Activated naive CD4-positive, alpha-beta T cell treated with anti-CD3 and anti-CD28 coated beads, Interleukin-2, amount 10 ng/mL, durations not matched to agents 7 days and 5 days (primary cell): ENCODE measurements around the gene SLC25A12.
"Not testable (repeated sequence)": the region's sequence is repeated elsewhere in the genome, so short reads cannot be mapped to it uniquely, and the experiment has no call there.

ENCODE experiments used
- CTCF ChIA-PET: fragments of 350-600 bp; sonication (Branson Sonifier 250); formaldehyde crosslinking; loops from one replicate; lab custom pipeline; 2021; ENCODE audit warnings: antibody characterized with exemption; lab: Charles Lee
- DNase-seq: peaks from one replicate; pipeline ENCODE4 v3.0.0-alpha.2; 2020
- H3K27ac Mint-ChIP-seq: one replicate; pipeline ENCODE4 v1.8.0; 2021; ENCODE audit warnings: mild to moderate bottlenecking, moderate library complexity, mixed read lengths
- H3K27me3 Mint-ChIP-seq: one replicate; pipeline ENCODE4 v1.8.0; 2021; ENCODE audit warnings: mild to moderate bottlenecking, mixed read lengths
- H3K36me3 Mint-ChIP-seq: one replicate; pipeline ENCODE4 v1.8.0; 2021; ENCODE audit warnings: mixed read lengths
- H3K4me1 Mint-ChIP-seq: one replicate; pipeline ENCODE4 v1.8.0; 2021; ENCODE audit warnings: mixed read lengths
- H3K4me3 Mint-ChIP-seq: one replicate; pipeline ENCODE4 v1.8.0; 2021; ENCODE audit warnings: mild to moderate bottlenecking, moderate library complexity, mixed read lengths
- H3K9me3 Mint-ChIP-seq: one replicate; pipeline ENCODE4 v1.8.0; 2021; ENCODE audit warnings: mixed read lengths

Gene SLC25A12

GRCh38 chr2:171778515-171778914, 115.5 kb downstream of the SLC25A12 start:
- no peak for DNase-seq
- Mint-ChIP-seq H3K4me3 (no peak overlapping the region), H3K27ac (no peak overlapping the region), H3K9me3 (peaks cover 7% of the 10 kb centered on the region), H3K36me3 (peaks cover 17% of the 10 kb centered on the region), H3K4me1 (no peaks in the 10 kb centered on the region), H3K27me3 (no peaks in the 10 kb centered on the region)
- CTCF ChIA-PET, result interaction anchor here (0.7 kb wide), 1 partner anchor 47 kb away, joined by 6 read pairs; no protein-coding TSS in a partner anchor

DNA sequence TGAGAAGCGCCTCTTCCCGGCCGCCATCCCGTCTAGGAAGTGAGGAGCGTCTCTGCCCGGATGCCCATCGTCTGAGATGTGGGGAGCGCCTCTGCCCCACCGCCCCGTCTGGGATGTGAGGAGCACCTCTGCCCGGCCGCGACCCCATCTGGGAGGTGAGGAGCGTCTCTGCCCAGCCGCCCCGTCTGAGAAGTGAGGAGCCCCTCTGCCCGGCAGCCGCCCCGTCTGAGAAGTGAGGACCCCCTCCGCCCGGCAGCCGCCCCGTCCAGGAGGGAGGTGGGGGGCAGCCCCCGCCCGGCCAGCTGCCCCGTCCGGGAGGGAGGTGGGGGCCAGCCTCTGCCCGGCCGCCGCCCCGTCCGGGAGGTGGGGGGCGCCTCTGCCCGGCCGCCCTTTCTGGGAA, 119.5 kb downstream of the SLC25A12 start:
- Mint-ChIP-seq H3K36me3 (peaks cover 17% of the 10 kb centered on the region), H3K9me3 (peaks cover 16% of the 10 kb centered on the region)
- CTCF ChIA-PET, H3K4me3 Mint-ChIP-seq, DNase-seq, H3K4me1 Mint-ChIP-seq, H3K27me3 Mint-ChIP-seq, H3K27ac Mint-ChIP-seq: not testable (repeated sequence)

GRCh38 chr2:171772373-171772772, 121.7 kb downstream of the SLC25A12 start:
- H3K27ac Mint-ChIP-seq, result no peak overlapping the region
- no peak overlapping the region for H3K4me3 Mint-ChIP-seq
- peaks cover 14% of the 10 kb centered on the region for H3K36me3 Mint-ChIP-seq
- no peaks in the 10 kb centered on the region for H3K4me1 Mint-ChIP-seq
- peaks cover 14% of the 10 kb centered on the region for H3K9me3 Mint-ChIP-seq
- DNase-seq, result no peak
- CTCF ChIA-PET, result no interaction called here
- no peaks in the 10 kb centered on the region for H3K27me3 Mint-ChIP-seq

DNA sequence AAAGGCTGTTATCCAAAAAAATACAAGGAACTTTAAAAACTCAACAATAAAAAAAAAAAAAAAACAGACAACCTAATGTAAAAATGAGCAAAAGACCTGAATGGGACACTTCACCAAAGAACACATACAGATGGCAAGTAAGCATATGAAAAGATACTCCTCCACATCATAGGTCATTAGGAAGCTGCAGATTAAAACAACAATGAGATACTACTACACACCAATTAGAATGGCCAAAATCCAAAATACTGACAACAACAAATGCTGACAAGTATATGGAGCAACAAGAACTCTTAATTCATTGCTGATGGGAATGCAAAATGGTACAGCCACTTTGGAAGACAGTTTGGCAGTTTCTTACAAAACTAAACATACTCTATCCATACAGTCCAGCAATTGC, 122.6 kb downstream of the SLC25A12 start:
- Mint-ChIP-seq H3K27ac (no peak overlapping the region), H3K27me3 (no peaks in the 10 kb centered on the region), H3K36me3 (peaks cover 13% of the 10 kb centered on the region), H3K4me1 (no peaks in the 10 kb centered on the region), H3K4me3 (no peak overlapping the region), H3K9me3 (peaks cover 14% of the 10 kb centered on the region)
- CTCF ChIA-PET, result no interaction called here
- no peak for DNase-seq

GRCh38 chr2:171763602-171764001, 130.4 kb downstream of the SLC25A12 start:
- H3K9me3 Mint-ChIP-seq, result no peaks in the 10 kb centered on the region
- H3K4me3 Mint-ChIP-seq, result no peak overlapping the region
- no peaks in the 10 kb centered on the region for H3K27me3 Mint-ChIP-seq
- no peaks in the 10 kb centered on the region for H3K4me1 Mint-ChIP-seq
- CTCF ChIA-PET, result no interaction called here
- DNase-seq, result no peak
- no peak overlapping the region for H3K27ac Mint-ChIP-seq
- peaks cover 34% of the 10 kb centered on the region for H3K36me3 Mint-ChIP-seq

DNA sequence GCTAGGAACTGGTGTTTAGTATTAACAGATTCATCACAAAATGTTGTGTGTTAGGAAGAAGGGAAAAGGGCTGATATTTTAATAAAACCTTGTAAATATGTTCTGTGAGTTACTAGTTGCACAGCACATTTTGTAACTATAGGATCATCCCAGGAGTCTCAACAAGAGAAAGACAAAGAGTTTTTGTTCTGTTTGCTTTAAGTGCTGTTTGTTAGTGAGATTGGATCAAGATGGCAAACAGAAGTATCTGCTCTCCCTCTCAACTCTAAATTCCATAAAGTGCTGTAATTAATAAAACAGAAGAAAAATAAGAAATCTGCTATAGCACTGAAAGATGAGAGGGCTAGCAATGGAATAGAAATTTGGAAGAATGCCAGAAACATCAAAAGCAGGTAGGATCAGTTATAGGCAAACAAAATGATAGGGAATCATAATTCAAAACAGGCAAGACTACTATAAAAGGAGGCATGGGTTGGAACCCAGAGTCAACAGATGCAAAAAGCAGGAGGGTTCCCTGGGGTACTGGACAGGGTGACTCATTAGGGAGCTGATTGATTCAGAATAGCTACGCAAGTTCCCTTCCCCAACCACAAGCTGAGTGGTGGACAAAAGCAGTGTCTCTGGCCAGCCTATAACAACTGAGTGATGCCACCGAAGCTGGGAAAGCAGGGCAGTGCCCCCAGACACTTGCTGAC, 131.0 kb downstream of the SLC25A12 start:
- H3K27me3 Mint-ChIP-seq, result no peaks in the 10 kb centered on the region
- no peak overlapping the region for H3K27ac Mint-ChIP-seq
- peaks cover 39% of the 10 kb centered on the region for H3K36me3 Mint-ChIP-seq
- DNase-seq, result no peak
- H3K4me1 Mint-ChIP-seq, result no peaks in the 10 kb centered on the region
- H3K4me3 Mint-ChIP-seq, result no peak overlapping the region
- CTCF ChIA-PET, result no interaction called here
- H3K9me3 Mint-ChIP-seq, result no peaks in the 10 kb centered on the region

GRCh38 chr2:171761176-171761575, 132.9 kb downstream of the SLC25A12 start:
- H3K36me3 Mint-ChIP-seq, result peaks cover 53% of the 10 kb centered on the region
- H3K27ac Mint-ChIP-seq, CTCF ChIA-PET, H3K9me3 Mint-ChIP-seq, H3K4me1 Mint-ChIP-seq, H3K27me3 Mint-ChIP-seq, H3K4me3 Mint-ChIP-seq, DNase-seq: not testable (repeated sequence)

- H3K9me3 Mint-ChIP-seq, H3K27me3 Mint-ChIP-seq, H3K27ac Mint-ChIP-seq, DNase-seq, H3K4me3 Mint-ChIP-seq, H3K4me1 Mint-ChIP-seq, CTCF ChIA-PET: not testable (repeated sequence)
- H3K36me3 Mint-ChIP-seq, result peaks cover 71% of the 10 kb centered on the region
Measured at GRCh38 chr2:171758762-171759161, 135.3 kb downstream of the SLC25A12 start.

GRCh38 chr2:171754254-171754939, 139.6 kb downstream of the SLC25A12 start:
- CTCF ChIA-PET, result no interaction called here
- no peaks in the 10 kb centered on the region for H3K4me1 Mint-ChIP-seq
- H3K27me3 Mint-ChIP-seq, result no peaks in the 10 kb centered on the region
- no peak for DNase-seq
- no peak overlapping the region for H3K27ac Mint-ChIP-seq
- H3K9me3 Mint-ChIP-seq, result no peaks in the 10 kb centered on the region
- H3K4me3 Mint-ChIP-seq, result no peak overlapping the region
- H3K36me3 Mint-ChIP-seq, result peaks cover 50% of the 10 kb centered on the region

DNA sequence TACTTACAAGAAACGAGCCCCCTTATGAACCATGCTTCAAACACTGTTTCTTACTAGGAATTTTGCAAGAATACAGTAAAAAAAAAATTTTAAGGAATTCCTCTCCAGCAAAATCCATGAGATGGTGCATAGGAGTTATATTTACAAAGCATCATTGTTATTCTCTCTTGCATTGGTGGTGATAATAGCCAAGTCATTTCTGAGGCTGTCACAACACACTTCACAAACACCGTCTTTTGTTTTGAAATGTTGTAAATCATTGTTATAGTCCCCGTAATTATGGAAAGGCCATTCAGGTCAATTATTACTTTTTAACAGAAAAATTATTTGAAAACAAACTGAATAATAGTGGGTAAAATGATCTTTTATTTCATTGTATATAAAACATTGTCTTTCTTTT, 146.7 kb downstream of the SLC25A12 start:
- CTCF ChIA-PET, result no interaction called here
- Mint-ChIP-seq H3K9me3 (no peaks in the 10 kb centered on the region), H3K27me3 (no peaks in the 10 kb centered on the region), H3K27ac (no peak overlapping the region), H3K4me3 (no peak overlapping the region), H3K36me3 (peaks cover 35% of the 10 kb centered on the region), H3K4me1 (no peaks in the 10 kb centered on the region)
- DNase-seq, result no peak

DNA sequence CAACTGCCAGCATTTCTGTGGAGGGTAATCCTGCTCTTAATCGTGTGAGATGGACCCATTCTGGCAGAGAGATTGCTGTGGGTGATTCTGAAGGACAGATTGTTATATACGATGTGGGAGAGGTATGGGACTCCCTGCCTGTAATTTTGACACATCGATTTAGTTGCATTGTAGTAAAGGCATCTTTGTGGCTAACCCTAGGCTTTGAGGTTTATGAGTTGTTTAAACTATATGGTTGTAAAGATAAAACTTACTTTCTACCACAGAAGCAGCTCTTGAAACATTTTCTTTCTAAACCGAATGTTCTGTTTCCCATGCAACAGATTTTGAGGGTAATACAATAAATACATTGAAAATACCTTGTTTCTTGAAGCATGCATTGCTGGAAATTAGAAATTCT, 148.2 kb downstream of the SLC25A12 start:
- Mint-ChIP-seq H3K4me3 (no peak overlapping the region), H3K27me3 (no peaks in the 10 kb centered on the region), H3K27ac (no peak overlapping the region), H3K4me1 (no peaks in the 10 kb centered on the region), H3K9me3 (no peaks in the 10 kb centered on the region), H3K36me3 (peaks cover 43% of the 10 kb centered on the region)
- CTCF ChIA-PET, result no interaction called here
- DNase-seq, result no peak

DNA sequence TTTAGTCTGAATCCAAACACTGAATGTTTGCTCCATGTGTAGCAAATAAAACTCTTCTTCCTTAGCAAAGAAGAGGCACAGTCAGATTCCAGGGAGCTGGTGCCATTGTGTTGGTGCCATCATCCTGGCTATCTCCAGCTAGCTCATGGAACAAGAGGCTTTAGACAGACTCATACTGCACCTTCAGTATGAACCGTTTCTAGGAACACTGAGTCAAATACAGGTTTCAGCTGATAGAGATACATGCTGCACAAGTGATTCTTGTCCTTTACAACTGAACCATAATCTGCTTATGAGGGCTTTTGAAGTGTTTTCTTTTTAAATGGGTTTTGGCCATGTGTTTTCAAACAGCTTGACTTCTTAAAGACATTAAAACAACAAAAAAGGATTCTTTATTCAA, 148.9 kb downstream of the SLC25A12 start:
- Mint-ChIP-seq H3K36me3 (peaks cover 47% of the 10 kb centered on the region), H3K4me1 (no peaks in the 10 kb centered on the region), H3K9me3 (no peaks in the 10 kb centered on the region), H3K27me3 (no peaks in the 10 kb centered on the region), H3K4me3 (no peak overlapping the region), H3K27ac (no peak overlapping the region)
- no peak for DNase-seq
- CTCF ChIA-PET, result interaction anchor here (0.7 to 1.4 kb wide), 2 partner anchors 16 to 41 kb away, joined by 3 read pairs; no protein-coding TSS in a partner anchor

- Mint-ChIP-seq H3K36me3 (peaks cover 40% of the 10 kb centered on the region), H3K27me3 (no peaks in the 10 kb centered on the region), H3K9me3 (no peaks in the 10 kb centered on the region), H3K4me1 (no peaks in the 10 kb centered on the region), H3K27ac (no peak overlapping the region), H3K4me3 (no peak overlapping the region)
- no peak for DNase-seq
- CTCF ChIA-PET, result no interaction called here
Measured at GRCh38 chr2:171742760-171743159, 151.3 kb downstream of the SLC25A12 start.

GRCh38 chr2:171741189-171741588, 152.9 kb downstream of the SLC25A12 start:
- no peaks in the 10 kb centered on the region for H3K4me1 Mint-ChIP-seq
- H3K4me3 Mint-ChIP-seq, result no peak overlapping the region
- H3K27ac Mint-ChIP-seq, result no peak overlapping the region
- no peaks in the 10 kb centered on the region for H3K9me3 Mint-ChIP-seq
- CTCF ChIA-PET, result no interaction called here
- DNase-seq, result no peak
- peaks cover 43% of the 10 kb centered on the region for H3K36me3 Mint-ChIP-seq
- H3K27me3 Mint-ChIP-seq, result no peaks in the 10 kb centered on the region
